ENCODE results near the gene FGF3. TPM values are rescaled to one million over a fixed set of nuclear protein-coding genes. Genes with fewer than 3 reads are reported as not detected.

Gene FGF3
- polyA plus RNA-seq, 1 donor (not counting 4 experiments of a cell fraction or from before 2014, with no cell fraction given) = not detected

- no peak overlapping the region for H3K4me2 ChIP-seq (ENCODE audit: control insufficient read depth, extremely low read depth, insufficient read depth, low read depth, low read length)
These were observed 58.9 kb downstream of the FGF3 start for GRCh38 chr11:69760319-69760718.

More at GRCh38 chr11:69760319-69760718, 58.9 kb downstream of the FGF3 start:
- H4K20me1 ChIP-seq (ENCODE audit: control insufficient read depth, extremely low read depth, insufficient read depth, low read length) = no peaks in the 10 kb centered on the region
- H3K27ac ChIP-seq (ENCODE audit: control insufficient read depth, insufficient read depth, low read length) = no peak overlapping the region
- DNase-seq (ENCODE audit: low read depth, low spot score) (no peak), FAIRE-seq (no peak)
- H3K9me3 ChIP-seq (ENCODE audit: control insufficient read depth, low read depth, low read length) = no peaks in the 10 kb centered on the region
- H3K9ac ChIP-seq (ENCODE audit: control insufficient read depth, extremely low read depth, insufficient read depth, low read length) = no peak overlapping the region
- no peaks in the 10 kb centered on the region for H3K36me3 ChIP-seq (ENCODE audit: control insufficient read depth in 2 of 2, extremely low read depth in 1 of 2, insufficient read depth in 2 of 2, low read length in 2 of 2)
- dilution Hi-C loops (cut with MboI; ENCODE audit: extremely low pct_ligation_motif_present, low sequenced_read_pairs) = no loop called here
- no peak overlapping the region for H2AFZ ChIP-seq (ENCODE audit: control insufficient read depth, low read length)
- peaks cover 11% of the 10 kb centered on the region for H3K27me3 ChIP-seq (ENCODE audit: control insufficient read depth, extremely low read depth, insufficient read depth, low read length)
- no peaks in the 10 kb centered on the region for H3K4me1 ChIP-seq (ENCODE audit: control insufficient read depth, extremely low read depth, insufficient read depth, low read length)
- H3K4me3 ChIP-seq (ENCODE audit: control insufficient read depth in 2 of 3, extremely low read depth in 1 of 3, insufficient read depth in 2 of 3, low read depth in 1 of 3, low read length in 3 of 3) = no peak overlapping the region
- no peak for TF ChIP-seq CTCF (optimal IDR thresholded peaks at IDR 0.05 in 1 of 3, IDR thresholded peaks at IDR 0.05 in 1 of 3, conservative IDR thresholded peaks at IDR 0.05 in 1 of 3; ENCODE audit: extremely low read depth in 1 of 3, insufficient read depth in 2 of 3, low read length in 3 of 3)
- no peak for TF ChIP-seq EZH2 (IDR thresholded peaks at IDR 0.05; ENCODE audit: low read length)
- no peaks in the 10 kb centered on the region for H3K9me1 ChIP-seq (ENCODE audit: control insufficient read depth, extremely low read depth, insufficient read depth, low read length)
- H3K79me2 ChIP-seq (ENCODE audit: control insufficient read depth, insufficient read depth, low read length) = no peaks in the 10 kb centered on the region

Other genes with a start within 250 kb of the FGF3 start
- gene CCND1, start 178.3 kb downstream of the FGF3 start, polyA plus RNA-seq = 124 to 216 TPM (median 193 TPM) in 3 replicates
- 19.8 to 24.3 TPM (median 22.9 TPM) in 3 replicates for gene LTO1, start 144.1 kb downstream of the FGF3 start, polyA plus RNA-seq
- 0.08 to 0.12 TPM in 2 of 3 replicates, not detected in the other for gene FGF19, start 115.4 kb downstream of the FGF3 start, polyA plus RNA-seq
- gene FGF4, start 44.1 kb downstream of the FGF3 start, polyA plus RNA-seq = not detected in 3 replicates